ENCODE results near the gene OR2F2. TPM values are rescaled to one million over a fixed set of nuclear protein-coding genes. Genes with fewer than 3 reads are reported as not detected.

OR2F2 gene
- not detected in 3 replicates for total RNA-seq
- long read RNA-seq = 0 reads

- H3K36me3 Mint-ChIP-seq (ENCODE audit: low read depth) = peaks cover 7% of the 10 kb centered on the region
- H3K27ac Mint-ChIP-seq (ENCODE audit: unreplicated experiment) = peak within 1 kb of the TSS; percentile 93
- peak within 1 kb of the TSS; percentile 23 for H3K4me3 Mint-ChIP-seq (ENCODE audit: unreplicated experiment)
- peaks cover 6% of the 10 kb centered on the region for H3K9me3 Mint-ChIP-seq (ENCODE audit: low read depth)
- TF ChIP-seq CTCF (IDR thresholded peaks at IDR 0.05) = no peak
- H3K27me3 Mint-ChIP-seq (ENCODE audit: low read depth) = no peaks in the 10 kb centered on the region
- H3K4me1 Mint-ChIP-seq (ENCODE audit: low read depth) = peaks cover 37% of the 10 kb centered on the region
- DNase-seq (ENCODE audit: low spot score) = no peak
These were observed at the start of gene OR2F2 for GRCh38 chr7:143934526-143935325. TSS of gene OR2F2 (plus strand) at chr7:143935233. CDS start at chr7:143935233, 0 bp downstream.

- Mint-ChIP-seq H3K36me3 (ENCODE audit: low read depth) (peaks cover 13% of the 10 kb centered on the region), H3K4me1 (ENCODE audit: low read depth) (peaks cover 49% of the 10 kb centered on the region), H3K4me3 (ENCODE audit: unreplicated experiment) (no peak overlapping the region), H3K27ac (ENCODE audit: unreplicated experiment) (no peak overlapping the region), H3K9me3 (ENCODE audit: low read depth) (peaks cover 9% of the 10 kb centered on the region), H3K27me3 (ENCODE audit: low read depth) (no peaks in the 10 kb centered on the region)
- TF ChIP-seq CTCF (IDR thresholded peaks at IDR 0.05) = no peak
- no peak for DNase-seq (ENCODE audit: low spot score)
These were observed 49.1 kb upstream of the OR2F2 start for GRCh38 chr7:143885951-143886350.

DNA sequence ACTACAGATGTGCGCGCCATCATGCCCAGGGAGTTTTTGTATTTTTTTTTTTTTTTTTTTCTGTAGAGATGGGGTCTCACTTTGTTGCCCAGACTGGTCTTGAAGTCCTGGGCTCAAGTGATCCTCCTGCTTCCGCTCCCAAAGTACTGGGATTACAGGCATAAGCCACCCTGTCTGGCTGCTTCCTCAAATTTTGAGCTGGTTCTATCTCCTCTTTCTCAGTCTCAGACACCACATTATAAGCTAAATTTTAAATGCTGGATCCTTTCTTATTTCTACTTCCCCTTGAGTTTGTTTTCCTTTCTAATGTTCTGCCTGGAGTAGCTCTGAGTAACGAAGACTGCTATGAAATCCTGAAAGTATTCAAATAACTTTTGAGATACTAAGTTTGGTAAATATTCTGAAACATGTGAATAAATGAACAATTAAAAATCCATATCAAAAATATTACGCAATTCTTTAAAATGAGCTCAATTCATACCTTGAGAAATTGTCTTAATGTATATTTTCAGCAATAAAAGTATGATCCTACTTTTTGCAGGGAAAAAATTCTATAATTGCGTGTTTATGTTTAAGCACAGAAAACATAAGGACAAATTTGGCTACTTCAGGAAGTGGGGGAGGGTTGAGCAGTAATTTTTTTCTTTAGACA, 48.1 kb upstream of the OR2F2 start:
- peaks cover 16% of the 10 kb centered on the region for H3K36me3 Mint-ChIP-seq (ENCODE audit: low read depth)
- no peak for DNase-seq (ENCODE audit: low spot score)
- H3K4me3 Mint-ChIP-seq (ENCODE audit: unreplicated experiment) = peak overlapping the region; percentile 19
- peaks cover 46% of the 10 kb centered on the region for H3K4me1 Mint-ChIP-seq (ENCODE audit: low read depth)
- no peak for TF ChIP-seq CTCF (IDR thresholded peaks at IDR 0.05)
- peaks cover 15% of the 10 kb centered on the region for H3K9me3 Mint-ChIP-seq (ENCODE audit: low read depth)
- H3K27ac Mint-ChIP-seq (ENCODE audit: unreplicated experiment) = peak overlapping the region; percentile 71
- no peaks in the 10 kb centered on the region for H3K27me3 Mint-ChIP-seq (ENCODE audit: low read depth)

DNA sequence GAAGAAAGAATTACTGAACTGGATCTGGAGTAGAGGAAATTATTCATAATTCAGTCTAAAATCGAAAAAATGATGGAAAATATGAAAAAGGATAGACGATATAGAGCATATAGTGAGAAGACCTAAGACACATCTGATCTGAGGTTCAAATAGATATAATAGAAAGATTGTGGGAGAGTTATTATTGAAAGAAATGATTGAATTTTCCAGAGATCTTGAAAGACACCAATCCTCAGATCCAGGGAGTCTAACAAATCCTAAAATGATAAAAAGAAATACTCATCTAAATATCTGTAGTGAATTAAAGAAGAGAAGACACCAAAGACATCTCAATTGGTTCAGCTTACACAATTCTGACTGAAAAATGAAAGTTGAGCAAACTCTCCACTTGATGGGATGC, 46.0 kb upstream of the OR2F2 start:
- DNase-seq (ENCODE audit: low spot score) = no peak
- no peak overlapping the region for H3K27ac Mint-ChIP-seq (ENCODE audit: unreplicated experiment)
- no peaks in the 10 kb centered on the region for H3K27me3 Mint-ChIP-seq (ENCODE audit: low read depth)
- peaks cover 20% of the 10 kb centered on the region for H3K36me3 Mint-ChIP-seq (ENCODE audit: low read depth)
- peaks cover 36% of the 10 kb centered on the region for H3K4me1 Mint-ChIP-seq (ENCODE audit: low read depth)
- no peak for TF ChIP-seq CTCF (IDR thresholded peaks at IDR 0.05)
- H3K4me3 Mint-ChIP-seq (ENCODE audit: unreplicated experiment) = no peak overlapping the region
- H3K9me3 Mint-ChIP-seq (ENCODE audit: low read depth) = peaks cover 21% of the 10 kb centered on the region

GRCh38 chr7:143890558-143890957, 44.5 kb upstream of the OR2F2 start:
- H3K27me3 Mint-ChIP-seq (ENCODE audit: low read depth) = no peaks in the 10 kb centered on the region

More at GRCh38 chr7:143890558-143890957, 44.5 kb upstream of the OR2F2 start:
- peaks cover 21% of the 10 kb centered on the region for H3K9me3 Mint-ChIP-seq (ENCODE audit: low read depth)
- H3K36me3 Mint-ChIP-seq (ENCODE audit: low read depth) = peaks cover 21% of the 10 kb centered on the region
- TF ChIP-seq CTCF (IDR thresholded peaks at IDR 0.05) = no peak
- H3K4me3 Mint-ChIP-seq (ENCODE audit: unreplicated experiment) = no peak overlapping the region
- H3K4me1 Mint-ChIP-seq (ENCODE audit: low read depth) = peaks cover 25% of the 10 kb centered on the region
- H3K27ac Mint-ChIP-seq (ENCODE audit: unreplicated experiment) = no peak overlapping the region
- no peak for DNase-seq (ENCODE audit: low spot score)
